HepG2 (cell line): Measurements from ENCODE around the gene MBD3L3. TPM values are rescaled to one million over a fixed set of nuclear protein-coding genes. Genes with fewer than 3 reads are reported as not detected.

Source experiments
- BCL6 ChIP-seq: IDR thresholded peaks from 2 replicates; pipeline ENCODE4 v1.6.1; 2016; ENCODE audit warnings: missing genetic modification reagents, missing compliant biosample characterization
- CCDC6 ChIP-seq: sonication (generic); formaldehyde crosslinking; IDR thresholded peaks from 2 replicates; pipeline ENCODE4 v1.8.1; 2022; ENCODE audit warnings: mild to moderate bottlenecking, missing genetic modification reagents, moderate library complexity
- ELF3 ChIP-seq: IDR thresholded peaks from 2 replicates; pipeline ENCODE4 v1.6.1; 2016; ENCODE audit warnings: missing genetic modification reagents, missing compliant biosample characterization
- HIC2 ChIP-seq: sonication (generic); formaldehyde crosslinking; IDR thresholded peaks from 2 replicates; pipeline ENCODE4 v1.9.0; 2022; ENCODE audit warnings: low read depth, missing genetic modification reagents
- HNF1A ChIP-seq, 2 experiments: sonication (generic) in 1 of 2; formaldehyde crosslinking in 1 of 2; IDR thresholded peaks; 2 replicates each; pipeline versions ENCODE4 v1.4.0 to v1.6.1; 2016 to 2020; ENCODE audit warnings: borderline replicate concordance in 1 of 2, low read depth in 1 of 2, mild to moderate bottlenecking in 1 of 2, missing genetic modification reagents in 1 of 2
- HNF4A ChIP-seq: sonication (generic); formaldehyde crosslinking; IDR thresholded peaks from 2 replicates; pipeline ENCODE4 v1.4.0; 2020; ENCODE audit warnings: missing genetic modification reagents
- MYC ChIP-seq: sonication (generic); formaldehyde crosslinking; IDR thresholded peaks from 2 replicates; pipeline ENCODE4 v1.9.0; 2021; ENCODE audit warnings: missing genetic modification reagents, borderline replicate concordance
- NFATC3 ChIP-seq: sonication (generic); formaldehyde crosslinking; IDR thresholded peaks from 2 replicates; pipeline ENCODE4 v1.5.1; 2020; ENCODE audit warnings: mild to moderate bottlenecking, missing genetic modification reagents
- NFYC ChIP-seq: IDR thresholded peaks from 2 replicates; pipeline ENCODE4 v1.6.1; 2016; ENCODE audit warnings: missing genetic modification reagents, missing compliant biosample characterization
- RNF2 ChIP-seq: fragments of 450-650 bp; conservative IDR thresholded peaks from 2 replicates; pipeline ENCODE4 v1.6.1; 2016; ENCODE audit warnings: low read depth
- SCMH1 ChIP-seq: sonication (generic); formaldehyde crosslinking; IDR thresholded peaks from 2 replicates; pipeline ENCODE4 v1.9.0; 2021; ENCODE audit warnings: missing genetic modification reagents, mild to moderate bottlenecking, borderline replicate concordance
- SOX5 ChIP-seq: IDR thresholded peaks from 2 replicates; pipeline ENCODE4 v1.6.1; 2016; ENCODE audit warnings: borderline replicate concordance
- THRA ChIP-seq: sonication (generic); formaldehyde crosslinking; IDR thresholded peaks from 2 replicates; pipeline ENCODE4 v1.4.0; 2020; ENCODE audit warnings: missing genetic modification reagents, borderline replicate concordance
- ZNF317 ChIP-seq: sonication (generic); formaldehyde crosslinking; IDR thresholded peaks from 2 replicates; pipeline ENCODE4 v1.5.0; 2020; ENCODE audit warnings: mild to moderate bottlenecking, missing genetic modification reagents
- ZNF460 ChIP-seq: sonication (generic); formaldehyde crosslinking; IDR thresholded peaks from 2 replicates; pipeline ENCODE4 v1.5.1; 2020; ENCODE audit warnings: missing genetic modification reagents, mild to moderate bottlenecking, borderline replicate concordance
- ZNF619 ChIP-seq: sonication (generic); formaldehyde crosslinking; IDR thresholded peaks from 2 replicates; pipeline ENCODE4 v1.4.0; 2020; ENCODE audit warnings: mild to moderate bottlenecking, missing genetic modification reagents
- ZNF784 ChIP-seq: sonication (generic); formaldehyde crosslinking; IDR thresholded peaks from 2 replicates; pipeline ENCODE4 v1.5.1; 2020; ENCODE audit warnings: missing genetic modification reagents, mild to moderate bottlenecking, borderline replicate concordance
- ZNF839 ChIP-seq: sonication (generic); formaldehyde crosslinking; IDR thresholded peaks from 2 replicates; pipeline ENCODE4 v1.4.0; 2020; ENCODE audit warnings: missing genetic modification reagents, mild to moderate bottlenecking, borderline replicate concordance
- polyA plus RNA-seq, 8 experiments: library from polyadenylated mRNA; depleted of rRNA in 3 of 8; stranded (reverse) in 7 of 8; unstranded in 1 of 8; fragments of >200 nt; fragmentation: Illumina TruSeq in 4 of 8; extraction: Trizol in 4 of 8; gene quantifications; 2 replicates each; pipeline versions ENCODE4 v1.2.1 to v1.2.3, GENCODE V29; 2011 to 2016; ENCODE audit warnings: low read depth in 4 of 8, missing spikeins in 1 of 8, mixed read lengths in 1 of 8; ENCODE audit not compliant: insufficient read depth in 1 of 8
- total RNA-seq, 5 experiments: library from RNA; depleted of rRNA; stranded (reverse); fragments of >200 nt; fragmentation: Illumina TruSeq; extraction: Trizol; gene quantifications; 2 replicates each; pipeline ENCODE4 v1.2.3, GENCODE V29; 2016; ENCODE audit warnings: low read depth in 1 of 5
- TF ChIP-seq, protein P1 (sequence below): sonication (generic); formaldehyde crosslinking; IDR thresholded peaks from 2 replicates; pipeline ENCODE4 v1.5.1; 2020; ENCODE audit warnings: missing genetic modification reagents, mild to moderate bottlenecking, borderline replicate concordance

The MBD3L3 gene
- total and polyA plus RNA-seq, 2 of the 13 experiments (the other 11 are each of a cell fraction or from before 2014, with no cell fraction given): not detected

- TF ChIP-seq SCMH1 (CRISPR knock-in tag): no peak
- TF ChIP-seq ZNF839: peak; percentile 42
- no peak for TF ChIP-seq RNF2
- peak; percentile 10; the same call in 1 of the 2 replicates for TF ChIP-seq SOX5 (CRISPR knock-in tag)
- TF ChIP-seq CCDC6 (CRISPR knock-in tag): peak; percentile 68; the same call in 1 of the 2 replicates
- peak; percentile 60; the same call in 1 of the 2 replicates for TF ChIP-seq ZNF317 (CRISPR knock-in tag)
- no peak for TF ChIP-seq ZNF784 (CRISPR knock-in tag)
- no peak for TF ChIP-seq THRA (CRISPR knock-in tag)
- peak; percentile 22; the same call in 1 of the 2 replicates for TF ChIP-seq BCL6
- no peak; the same call in 1 of the 2 replicates for TF ChIP-seq HNF1A (IDR thresholded peaks at IDR 0.05; ENCODE audit: low read depth)
- 0 out of 2 replicates have a peak, but pooled peaks have one; percentile 29 for TF ChIP-seq HNF1A (CRISPR knock-in tag; IDR thresholded peaks at IDR 0.05; ENCODE audit: borderline replicate concordance)
- TF ChIP-seq, protein P1, sequence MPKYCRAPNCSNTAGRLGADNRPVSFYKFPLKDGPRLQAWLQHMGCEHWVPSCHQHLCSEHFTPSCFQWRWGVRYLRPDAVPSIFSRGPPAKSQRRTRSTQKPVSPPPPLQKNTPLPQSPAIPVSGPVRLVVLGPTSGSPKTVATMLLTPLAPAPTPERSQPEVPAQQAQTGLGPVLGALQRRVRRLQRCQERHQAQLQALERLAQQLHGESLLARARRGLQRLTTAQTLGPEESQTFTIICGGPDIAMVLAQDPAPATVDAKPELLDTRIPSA (CRISPR knock-in tag): no peak
- TF ChIP-seq ZNF460 (CRISPR knock-in tag): no peak
- no peak; the same call in 1 of the 2 replicates for TF ChIP-seq ELF3 (CRISPR knock-in tag)
- peak; percentile 80; the same call in 1 of the 2 replicates for TF ChIP-seq MYC (CRISPR knock-in tag)
- TF ChIP-seq HNF4A (CRISPR knock-in tag): no peak
- TF ChIP-seq ZNF619 (CRISPR knock-in tag): no peak
- TF ChIP-seq NFYC (CRISPR knock-in tag): no peak
- TF ChIP-seq HIC2 (CRISPR knock-in tag): no peak
- TF ChIP-seq NFATC3 (CRISPR knock-in tag): no peak
These were observed 10.8 kb upstream of the MBD3L3 start, which contains the start of gene ZNF557 (continued) for GRCh38 chr19:7069042-7069903.
